AG09319 (cell line): ENCODE data around the gene PIP4K2A.

Experiments
- DNase-seq: peaks from one replicate; pipeline ENCODE4 v3.0.0-alpha.2; 2010; ENCODE audit warnings: low read depth; ENCODE audit errors: extremely low read depth
- TF ChIP-seq, protein P1 (sequence below): IDR thresholded peaks from 2 replicates; pipeline ENCODE4 v1.5.1; 2011; ENCODE audit warnings: low read depth, mild to moderate bottlenecking, inconsistent platforms, low read length, moderate library complexity

Gene PIP4K2A

DNA sequence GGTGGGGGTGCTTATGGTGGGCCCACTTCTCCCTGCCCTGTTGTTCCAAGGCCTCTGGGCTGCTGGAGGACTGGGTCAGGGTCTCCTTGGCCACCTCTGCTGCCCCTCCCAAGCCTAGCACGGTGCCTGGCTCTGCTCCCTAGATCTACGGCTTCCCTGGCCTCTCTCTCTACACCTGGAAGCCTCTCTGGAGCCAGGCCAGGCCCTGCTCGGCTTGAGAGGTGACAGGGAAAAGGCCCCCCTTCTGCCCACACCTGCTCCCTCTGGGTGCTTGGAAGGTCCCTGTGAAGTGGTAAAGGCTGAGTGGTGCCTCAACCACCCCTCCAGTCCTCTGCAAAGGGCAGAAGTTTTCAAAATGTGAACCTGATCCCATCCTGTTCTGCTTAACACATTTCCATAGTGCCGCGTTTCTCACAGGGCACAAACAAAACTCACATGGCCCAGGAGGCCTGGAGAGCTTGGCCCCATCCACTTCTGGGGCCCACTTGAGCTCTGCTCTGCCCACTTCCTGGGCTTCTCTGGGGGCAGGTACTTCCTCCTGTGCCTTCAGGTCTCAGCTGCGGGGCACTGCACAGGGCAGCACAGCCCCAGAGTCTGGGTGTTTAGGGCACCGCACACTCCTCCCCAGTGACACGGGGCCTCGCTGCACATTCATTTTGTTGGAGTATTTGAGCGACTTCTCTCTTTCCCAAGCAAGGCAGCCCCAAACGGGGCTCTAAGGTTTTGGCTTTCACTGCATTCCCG lies 169.9 kb downstream of the PIP4K2A start:
- TF ChIP-seq, protein P1, sequence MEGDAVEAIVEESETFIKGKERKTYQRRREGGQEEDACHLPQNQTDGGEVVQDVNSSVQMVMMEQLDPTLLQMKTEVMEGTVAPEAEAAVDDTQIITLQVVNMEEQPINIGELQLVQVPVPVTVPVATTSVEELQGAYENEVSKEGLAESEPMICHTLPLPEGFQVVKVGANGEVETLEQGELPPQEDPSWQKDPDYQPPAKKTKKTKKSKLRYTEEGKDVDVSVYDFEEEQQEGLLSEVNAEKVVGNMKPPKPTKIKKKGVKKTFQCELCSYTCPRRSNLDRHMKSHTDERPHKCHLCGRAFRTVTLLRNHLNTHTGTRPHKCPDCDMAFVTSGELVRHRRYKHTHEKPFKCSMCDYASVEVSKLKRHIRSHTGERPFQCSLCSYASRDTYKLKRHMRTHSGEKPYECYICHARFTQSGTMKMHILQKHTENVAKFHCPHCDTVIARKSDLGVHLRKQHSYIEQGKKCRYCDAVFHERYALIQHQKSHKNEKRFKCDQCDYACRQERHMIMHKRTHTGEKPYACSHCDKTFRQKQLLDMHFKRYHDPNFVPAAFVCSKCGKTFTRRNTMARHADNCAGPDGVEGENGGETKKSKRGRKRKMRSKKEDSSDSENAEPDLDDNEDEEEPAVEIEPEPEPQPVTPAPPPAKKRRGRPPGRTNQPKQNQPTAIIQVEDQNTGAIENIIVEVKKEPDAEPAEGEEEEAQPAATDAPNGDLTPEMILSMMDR = no peak
- no peak for DNase-seq

- DNase-seq = no peak
- TF ChIP-seq, protein P1 = no peak
Observed at GRCh38 chr10:22542773-22543172, 171.6 kb downstream of the PIP4K2A start.

- no peak for DNase-seq
- TF ChIP-seq, protein P1 = no peak
Observed at GRCh38 chr10:22541900-22542299, 172.5 kb downstream of the PIP4K2A start.

- DNase-seq = no peak
- TF ChIP-seq, protein P1 = no peak
Observed at GRCh38 chr10:22539579-22540298, 174.6 kb downstream of the PIP4K2A start.

DNA sequence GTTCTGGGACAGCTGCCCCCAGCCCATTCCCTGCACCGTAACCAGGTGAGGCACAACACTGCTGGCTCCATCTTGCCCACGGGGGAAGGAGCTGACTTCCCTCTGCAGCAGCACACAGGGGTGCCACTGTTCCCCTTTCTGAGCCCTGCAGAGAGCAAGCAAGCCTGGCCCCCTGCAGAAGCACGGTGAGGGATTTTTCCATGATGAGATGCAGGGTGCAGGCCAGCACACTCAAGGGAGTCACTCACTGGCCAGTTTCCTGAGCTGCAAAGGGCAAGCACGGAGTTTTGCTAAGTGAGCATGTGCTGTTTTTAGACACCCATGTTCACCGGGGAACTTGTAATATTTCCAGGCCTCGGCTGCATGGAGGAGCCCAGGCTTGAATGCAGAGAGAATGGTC lies 176.6 kb downstream of the PIP4K2A start:
- no peak for DNase-seq
- TF ChIP-seq, protein P1 = no peak

GRCh38 chr10:22536620-22537019 lies 177.8 kb downstream of the PIP4K2A start:
- TF ChIP-seq, protein P1 = no peak
- DNase-seq = no peak
